ENCODE data around the gene DAB2IP.
A peak's percentile ranks its signal among the peaks of the same experiment; 100 is the strongest.
"Not testable (repeated sequence)": the region's sequence is repeated elsewhere in the genome, so short reads cannot be mapped to it uniquely, and the experiment has no call there.

DAB2IP gene

DNA sequence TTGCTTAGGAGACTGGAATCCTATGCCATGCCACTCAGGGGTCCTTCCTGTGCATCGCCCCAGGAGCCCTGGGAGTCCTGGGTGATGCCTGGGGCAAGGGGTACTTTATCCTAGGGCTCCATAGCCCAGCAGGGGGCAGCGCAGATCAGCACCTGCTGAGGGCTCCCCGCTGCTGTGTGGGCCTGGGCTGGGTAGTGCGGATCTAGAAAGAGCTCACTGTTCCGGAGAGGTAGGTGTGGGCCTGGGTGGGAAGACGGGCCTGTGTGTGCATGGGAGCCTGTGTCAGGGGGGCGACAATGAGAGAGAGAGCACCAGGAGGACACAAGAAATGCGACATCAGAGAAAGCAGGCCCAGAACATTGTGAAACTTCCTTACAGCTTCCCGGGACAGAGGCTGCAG, 11.4 kb upstream of the DAB2IP start:
- DNase-seq (ENCODE audit: low read depth, low spot score) = peak; percentile 16

DNA sequence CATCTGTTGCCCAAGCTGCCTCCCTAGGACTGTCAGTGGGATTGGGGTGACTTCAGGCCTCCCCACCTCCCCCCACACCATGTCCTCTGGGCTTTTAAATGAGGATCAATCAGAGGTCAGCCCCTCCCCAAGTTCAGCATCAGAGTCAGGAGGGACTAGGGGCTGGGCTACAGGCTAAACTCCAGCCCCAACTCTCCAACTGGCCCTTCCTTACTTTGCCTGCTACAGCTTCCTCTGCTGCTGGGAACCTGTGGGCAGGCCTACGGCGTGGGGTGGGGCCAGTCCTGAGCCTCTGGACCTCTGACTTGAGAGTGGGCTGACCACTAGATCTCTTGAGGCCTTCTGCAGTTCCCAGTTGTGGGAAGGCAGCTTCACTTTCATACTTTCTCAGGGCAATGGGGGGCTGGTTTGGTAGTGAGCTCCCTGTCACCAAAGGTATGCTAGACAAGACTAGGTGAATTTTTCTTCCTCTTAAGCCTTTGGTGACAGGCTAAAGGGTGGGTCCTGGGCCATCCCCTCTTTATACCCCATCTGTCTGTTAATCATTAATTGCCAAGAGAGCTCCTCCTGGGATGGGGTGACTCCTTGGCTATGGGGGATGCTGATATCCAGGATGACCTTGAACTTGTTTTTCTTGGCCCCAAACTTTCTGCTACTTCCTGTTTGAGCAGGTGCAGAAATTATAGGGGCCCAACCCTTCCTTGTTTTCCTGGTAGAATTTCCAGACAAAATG, 10.8 kb upstream of the DAB2IP start:
- H3K4me3 ChIP-seq (ENCODE audit: low read length) = no peak overlapping the region
- DNase-seq (ENCODE audit: low read depth, low spot score) = no peak

More for the DNA sequence above, 11.4 kb upstream of the DAB2IP start:
- no peak overlapping the region for H3K4me3 ChIP-seq (ENCODE audit: low read length)

DNA sequence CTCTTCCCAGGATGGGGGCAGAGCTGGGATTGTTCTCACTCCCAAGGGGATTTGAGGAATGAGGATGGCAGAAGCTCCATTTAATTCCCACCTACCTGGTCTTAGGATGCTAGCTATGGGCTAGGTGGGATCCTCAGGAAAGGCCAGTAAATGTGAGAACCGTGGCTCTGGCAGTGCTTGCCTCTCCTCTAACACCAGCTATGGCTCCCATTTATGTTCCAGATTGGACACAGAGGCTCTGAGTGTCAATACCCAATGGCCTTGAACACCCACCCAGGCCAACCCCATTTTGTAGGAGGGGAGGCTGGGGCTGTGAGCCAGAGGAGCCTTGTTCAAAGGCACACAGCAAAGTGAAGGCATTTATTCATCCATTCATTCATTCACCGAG, 10.2 kb upstream of the DAB2IP start:
- DNase-seq (ENCODE audit: low read depth, low spot score) = no peak

DNA sequence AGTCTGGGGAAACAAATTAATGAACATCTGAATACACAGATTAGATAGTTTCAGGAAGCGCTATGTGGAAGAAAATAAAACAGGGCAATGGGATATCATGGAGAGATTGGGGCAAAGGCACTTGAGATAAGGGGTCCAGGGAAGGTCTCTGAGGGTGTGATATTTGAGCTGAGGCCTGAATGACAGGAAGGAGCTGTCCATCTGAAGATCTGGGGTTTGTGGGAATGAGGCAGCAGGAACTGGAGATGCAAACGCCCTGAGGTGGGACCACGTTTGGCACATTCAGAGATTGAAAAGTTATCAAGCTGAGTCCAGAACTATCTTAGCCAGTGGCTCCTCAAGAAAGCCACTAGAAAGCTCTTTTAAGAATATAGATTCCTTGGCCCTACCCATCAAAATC, 8.7 kb upstream of the DAB2IP start:
- H3K4me3 ChIP-seq (ENCODE audit: low read length) = no peak overlapping the region
- no peak for DNase-seq (ENCODE audit: low read depth, low spot score)

More for the DNA sequence above, 10.2 kb upstream of the DAB2IP start:
- H3K4me3 ChIP-seq (ENCODE audit: low read length) = no peak overlapping the region

DNA sequence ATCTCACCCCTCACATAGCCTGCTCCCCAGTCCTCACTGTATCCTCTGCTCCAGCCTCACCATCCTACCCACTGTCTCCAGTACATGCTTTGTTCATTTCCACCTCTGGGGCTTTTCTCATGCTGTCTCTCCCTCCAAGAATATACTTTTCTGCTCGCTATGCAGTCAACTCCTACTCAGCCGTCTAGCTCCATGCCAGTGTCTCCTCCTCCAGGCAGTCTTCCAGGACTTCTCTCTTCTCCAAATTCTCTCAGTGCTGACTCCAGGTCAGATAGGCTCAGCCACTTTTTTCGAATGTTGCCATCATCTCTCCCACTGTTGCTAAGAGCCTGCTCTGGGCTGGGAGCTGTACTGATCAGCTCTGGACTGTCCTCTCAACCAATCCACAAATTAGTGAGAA, 8.0 kb upstream of the DAB2IP start:
- H3K4me3 ChIP-seq (ENCODE audit: low read length) = no peak overlapping the region
- DNase-seq (ENCODE audit: low read depth, low spot score) = no peak

DNA sequence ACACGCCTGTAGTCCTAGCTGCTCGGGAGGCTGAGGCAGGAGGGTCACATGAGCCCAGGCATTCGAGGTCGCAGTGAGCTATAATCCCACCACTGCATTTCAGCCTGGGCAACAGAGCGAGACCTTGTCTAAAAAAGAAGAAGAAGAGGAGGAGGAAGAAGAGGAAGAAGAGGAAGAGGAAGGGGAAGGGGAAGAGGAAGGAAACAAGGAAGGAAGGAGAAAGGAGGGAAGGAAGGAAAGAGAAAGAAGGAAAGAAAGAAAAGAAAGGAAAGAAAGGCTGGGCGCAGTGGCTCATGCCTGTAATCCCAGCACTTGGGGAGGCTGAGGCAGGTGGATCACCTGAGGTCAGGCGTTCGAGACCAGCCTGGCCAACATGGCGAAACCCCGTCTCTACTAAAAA, 7.4 kb upstream of the DAB2IP start:
- not testable (repeated sequence) for H3K4me3 ChIP-seq (ENCODE audit: low read length); DNase-seq (ENCODE audit: low read depth, low spot score)

DNA sequence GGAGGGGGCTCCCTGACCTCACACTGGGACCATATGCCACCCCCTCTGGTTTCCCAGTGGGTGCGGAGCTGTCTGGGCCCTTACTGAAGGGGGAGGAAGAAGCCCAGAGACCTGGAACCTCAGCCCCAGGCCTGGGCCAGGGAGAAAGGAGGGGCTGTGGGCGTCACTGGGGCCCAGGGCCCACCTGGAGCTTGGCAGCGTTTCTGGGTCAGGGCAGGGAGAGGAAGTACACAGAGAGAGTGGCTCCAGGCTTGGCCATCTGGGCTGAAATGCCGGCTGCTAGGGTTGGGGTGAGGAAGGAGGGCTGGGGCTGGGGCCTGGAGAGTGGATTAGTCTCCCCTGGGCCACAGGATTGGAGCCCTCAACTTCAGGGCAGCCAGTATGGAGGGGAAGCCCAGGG, 6.4 kb upstream of the DAB2IP start:
- no peak for DNase-seq (ENCODE audit: low read depth, low spot score)
- no peak overlapping the region for H3K4me3 ChIP-seq (ENCODE audit: low read length)

DNA sequence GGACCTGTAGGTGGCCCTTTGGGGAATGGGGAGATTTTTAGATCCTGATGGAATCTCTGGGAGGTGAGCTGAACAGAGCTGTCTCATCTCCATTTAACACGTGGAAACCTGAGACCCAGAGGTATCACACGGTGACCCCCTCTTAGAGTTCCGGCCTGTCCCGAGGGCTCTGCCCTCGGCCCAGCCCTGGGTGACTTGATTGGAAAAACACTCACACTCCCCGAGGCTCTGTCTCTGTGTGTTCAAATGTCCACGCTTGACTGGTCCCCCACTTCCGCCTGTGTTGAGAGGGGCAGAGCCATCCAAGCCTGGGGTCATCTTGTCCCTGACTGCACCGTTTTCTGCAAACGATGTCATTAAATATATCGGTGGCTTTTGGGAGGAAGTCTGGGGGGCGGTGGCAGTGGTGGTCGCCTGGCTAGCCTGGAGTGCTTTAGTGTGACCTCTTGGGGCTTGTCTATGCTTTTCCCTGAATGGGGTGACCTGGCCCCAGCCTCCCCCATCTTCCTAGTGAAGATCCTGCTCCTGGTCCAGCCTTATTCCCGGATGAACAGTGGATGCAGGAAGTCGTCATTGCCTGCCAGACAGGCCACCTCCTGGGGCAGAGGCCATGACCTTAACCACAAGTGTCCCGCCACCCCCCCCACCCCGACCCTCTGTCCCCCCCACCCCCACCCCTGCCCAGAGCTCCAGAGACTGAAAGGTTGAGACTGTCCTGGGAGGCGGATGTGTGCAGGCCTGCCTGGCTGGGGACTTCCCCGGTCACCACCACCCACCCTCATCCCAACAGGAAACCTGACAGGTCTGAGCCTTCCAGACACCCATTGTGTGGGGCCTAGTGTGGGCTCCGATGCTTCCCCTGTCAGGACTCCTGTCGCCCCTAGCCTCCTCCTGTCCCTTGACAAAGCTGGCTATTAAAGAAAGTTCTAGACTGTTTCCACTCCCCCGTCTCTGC, 5.3 kb upstream of the DAB2IP start:
- no peak overlapping the region for H3K4me3 ChIP-seq (ENCODE audit: low read length)
- no peak for DNase-seq (ENCODE audit: low read depth, low spot score)

DNA sequence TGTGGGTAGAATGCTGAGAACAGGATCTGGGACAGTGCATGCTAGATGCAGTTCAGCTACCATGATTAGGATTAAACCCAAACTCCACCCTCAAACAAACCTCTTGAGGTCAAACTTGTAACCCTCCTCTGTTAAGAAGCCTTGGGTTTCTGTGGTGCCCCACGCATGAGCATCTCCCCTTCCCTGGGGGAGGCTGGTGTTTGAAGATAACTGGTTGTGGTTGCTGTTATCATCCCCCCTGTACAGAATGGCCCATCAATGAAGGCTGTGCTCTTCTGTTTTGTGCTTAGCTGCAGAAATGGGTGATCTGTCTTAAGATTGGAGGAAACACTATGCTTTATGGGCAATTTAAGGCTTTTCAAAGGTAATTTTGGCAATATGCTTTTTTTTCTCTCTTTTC, 4.4 kb upstream of the DAB2IP start:
- no peak overlapping the region for H3K4me3 ChIP-seq (ENCODE audit: low read length)
- DNase-seq (ENCODE audit: low read depth, low spot score) = peak; percentile 94

DNA sequence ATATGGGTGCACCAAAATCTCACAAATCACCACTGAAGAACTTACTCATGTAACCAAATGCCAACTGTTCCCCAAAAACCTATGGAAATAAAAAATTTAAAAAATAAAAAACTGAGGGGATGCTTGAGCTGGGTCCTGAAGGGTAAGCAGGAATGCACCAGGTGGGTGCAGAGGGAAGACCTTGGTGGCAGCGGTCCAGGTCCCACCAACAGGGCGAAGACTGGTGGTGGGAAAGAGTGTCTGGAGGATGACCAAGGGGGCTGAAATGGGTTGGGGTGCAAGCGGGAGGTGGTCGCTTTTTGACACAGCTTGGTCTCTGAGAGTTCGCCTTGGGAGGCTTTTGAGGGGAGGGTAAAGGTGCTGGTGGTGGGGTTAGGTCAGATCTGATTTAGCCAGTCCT, 3.3 kb upstream of the DAB2IP start:
- no peak overlapping the region for H3K4me3 ChIP-seq (ENCODE audit: low read length)
- DNase-seq (ENCODE audit: low read depth, low spot score) = no peak

DNA sequence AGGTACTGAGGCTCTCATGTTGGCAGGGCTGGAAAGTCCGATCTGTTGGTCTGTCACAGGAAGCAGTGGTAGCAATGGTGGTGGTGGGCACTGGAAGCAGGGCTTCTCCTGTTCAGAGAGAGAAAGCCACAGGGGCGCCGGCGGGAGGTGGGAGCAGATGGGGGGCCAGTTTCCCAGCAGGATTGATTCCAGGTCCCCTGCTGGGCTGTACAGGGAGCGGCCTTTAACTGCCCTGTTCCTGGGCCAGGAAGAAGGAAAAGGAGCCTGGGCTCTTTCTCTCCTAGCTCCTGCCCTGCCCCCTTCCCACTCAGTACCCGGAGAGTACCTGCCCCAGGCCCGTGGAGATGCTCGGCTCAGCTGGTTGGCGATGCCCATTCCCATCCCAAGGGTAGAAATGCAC, 2.6 kb upstream of the DAB2IP start:
- no peak for DNase-seq (ENCODE audit: low read depth, low spot score)
- H3K4me3 ChIP-seq (ENCODE audit: low read length) = no peak overlapping the region

DNA sequence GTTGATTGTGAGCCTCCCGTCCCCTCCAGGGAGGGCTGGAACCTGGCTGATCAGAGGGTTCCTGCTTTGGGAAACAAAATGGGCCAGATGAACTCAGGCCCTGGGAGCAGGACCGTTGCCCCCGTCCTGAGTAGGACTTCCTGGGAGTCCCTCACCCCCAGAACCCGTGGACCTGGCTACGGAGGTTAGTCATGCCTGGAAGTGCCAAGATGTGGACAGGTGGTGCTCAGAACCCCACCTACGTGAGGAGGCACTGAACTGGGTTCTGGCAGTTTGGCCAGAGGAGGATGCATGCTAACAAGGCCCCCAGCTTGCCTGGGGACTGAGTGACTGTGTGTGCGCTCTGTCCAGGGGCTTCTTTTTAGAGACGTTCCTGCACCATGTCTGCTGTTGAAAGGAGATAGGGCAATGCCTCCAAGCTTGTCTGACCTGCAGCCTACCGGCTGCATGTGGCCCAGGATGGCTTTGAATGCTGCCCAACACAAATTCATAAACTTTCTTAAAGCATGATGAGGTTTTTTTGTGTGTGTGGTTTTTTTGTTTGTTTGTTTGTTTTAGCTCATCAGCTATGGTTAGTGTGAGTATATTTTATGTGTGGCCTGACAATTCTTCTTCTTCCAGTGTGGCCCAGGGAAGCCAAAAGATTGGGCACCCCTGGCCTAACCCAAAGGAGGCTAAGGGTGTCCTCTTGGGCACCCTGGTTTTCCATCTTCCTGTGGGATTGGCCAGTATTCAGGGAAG, 1.8 kb upstream of the DAB2IP start:
- no peak for DNase-seq (ENCODE audit: low read depth, low spot score)

DNA sequence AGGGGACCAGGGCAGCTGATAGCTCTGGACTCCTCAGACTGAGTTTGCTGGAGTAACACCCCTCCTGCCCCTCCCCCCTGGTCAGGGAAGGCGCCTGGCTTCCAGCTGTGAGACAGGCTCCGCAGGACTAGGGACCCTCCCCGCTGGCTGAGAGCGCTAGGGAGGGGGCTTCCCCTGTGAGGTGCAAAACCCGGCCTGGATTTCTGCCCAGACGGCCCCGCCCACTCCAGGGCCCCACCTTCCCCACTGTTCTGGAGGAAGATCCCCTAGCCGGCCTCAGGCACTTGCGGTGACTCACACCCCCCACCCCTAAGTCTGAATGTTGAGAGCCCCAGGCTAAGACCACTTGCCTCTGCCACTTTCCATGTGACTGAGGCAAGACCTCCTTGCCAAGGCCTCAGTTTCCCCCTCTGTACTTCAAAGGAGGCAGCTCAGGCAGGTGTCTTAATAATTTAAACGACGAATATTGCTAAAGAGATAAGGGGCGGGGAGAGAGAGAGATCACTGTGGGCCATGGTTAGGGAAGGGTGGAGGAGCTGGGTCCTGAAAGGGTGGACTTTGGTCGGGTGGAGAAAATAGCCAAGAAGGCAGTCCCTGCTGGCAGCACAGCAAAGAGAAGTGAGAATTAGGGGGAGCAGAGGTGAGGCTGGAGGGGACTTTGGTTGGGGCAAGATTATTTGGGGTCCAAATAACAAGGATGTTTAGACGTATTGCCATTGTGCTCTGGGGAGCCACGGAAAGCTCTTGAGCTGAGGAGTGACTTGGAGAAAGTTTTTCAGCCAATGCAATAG, 1.0 kb upstream of the DAB2IP start:
- no peak overlapping the region for H3K4me3 ChIP-seq (ENCODE audit: low read length)
- no peak for DNase-seq (ENCODE audit: low read depth, low spot score)

More for the DNA sequence above, 1.8 kb upstream of the DAB2IP start:
- no peak overlapping the region for H3K4me3 ChIP-seq (ENCODE audit: low read length)

DNA sequence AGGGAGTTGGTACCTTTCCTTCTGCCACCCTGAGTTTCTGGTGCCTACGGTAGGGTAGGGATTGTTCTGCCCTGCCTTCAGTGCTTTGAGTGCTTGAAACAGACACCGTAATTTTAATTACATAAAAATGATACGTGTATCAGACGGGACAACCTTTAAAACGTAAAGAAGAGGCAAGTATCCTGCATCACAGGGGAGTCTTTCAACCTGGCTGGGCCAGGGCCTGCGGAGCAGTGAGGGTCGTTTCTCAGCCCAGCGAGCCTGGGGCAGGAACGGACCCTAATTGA, 483 bp upstream of the DAB2IP start:
- H3K4me3 ChIP-seq (ENCODE audit: low read length) = no peak overlapping the region
- DNase-seq (ENCODE audit: low read depth, low spot score) = no peak

DNA sequence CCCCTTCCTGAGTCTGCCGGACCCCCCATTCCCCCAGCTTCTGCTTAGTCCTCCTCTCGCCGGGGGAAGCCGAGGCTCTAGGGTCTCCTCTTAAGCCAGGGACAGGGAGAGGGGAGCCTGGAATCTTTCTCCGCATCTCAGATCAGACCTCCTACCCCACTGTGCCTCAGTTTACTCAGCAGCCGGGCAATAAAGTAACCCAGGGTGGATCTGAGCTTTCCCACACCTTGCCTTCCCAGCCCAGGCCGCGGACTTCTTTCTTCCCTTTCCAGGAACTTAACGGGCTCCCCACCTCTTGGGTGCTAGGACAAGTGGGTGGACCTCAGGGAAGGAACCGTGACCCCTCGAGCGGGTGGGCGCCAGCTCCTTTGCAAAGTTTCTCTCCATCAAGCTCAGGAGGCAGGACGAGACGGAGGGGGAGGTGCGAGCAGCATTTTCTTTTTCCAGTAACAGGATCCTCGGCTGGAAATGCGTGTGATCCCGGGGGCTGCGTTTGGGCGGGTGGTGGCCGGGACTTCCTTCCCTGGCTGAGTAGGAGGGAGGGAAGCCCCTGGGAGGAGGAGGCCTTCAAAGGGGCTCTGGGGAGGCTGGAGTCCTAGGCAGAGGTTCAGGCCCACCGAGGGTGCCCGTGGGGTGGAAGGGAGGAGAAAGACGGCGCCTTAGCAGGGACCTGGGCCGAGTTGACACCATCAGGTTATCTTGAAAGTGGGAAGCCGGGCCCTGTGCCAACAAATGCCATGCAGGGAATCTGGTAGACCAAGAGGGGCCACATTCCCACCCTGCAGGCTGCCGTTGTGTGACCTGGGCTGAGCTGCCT, 795 bp downstream of the DAB2IP start:
- DNase-seq (ENCODE audit: low read depth, low spot score) = no peak
- peak overlapping the region; percentile 46 for H3K4me3 ChIP-seq (ENCODE audit: low read length)

DNA sequence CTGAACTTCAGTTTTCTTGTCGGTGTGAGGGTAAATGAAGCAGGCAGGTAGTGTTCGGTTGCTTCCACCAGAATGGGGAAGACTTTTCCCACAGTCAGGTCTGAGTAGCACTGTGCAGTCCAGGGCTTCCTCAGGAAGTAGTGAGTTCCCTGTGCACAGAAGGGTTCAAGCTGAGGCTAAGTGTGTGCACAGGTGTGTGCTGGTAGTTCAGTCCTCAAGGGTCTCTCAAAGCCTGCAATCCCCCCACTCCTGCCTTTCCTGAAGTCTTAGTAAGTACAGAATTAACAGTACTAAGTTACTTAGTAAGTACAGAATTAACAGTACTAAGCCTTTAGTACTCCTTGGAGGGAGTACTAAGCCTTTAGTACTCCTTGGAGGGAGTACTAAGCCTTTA, 1.4 kb downstream of the DAB2IP start:
- H3K4me3 ChIP-seq (ENCODE audit: low read length) = no peak overlapping the region
- no peak for DNase-seq (ENCODE audit: low read depth, low spot score)

DNA sequence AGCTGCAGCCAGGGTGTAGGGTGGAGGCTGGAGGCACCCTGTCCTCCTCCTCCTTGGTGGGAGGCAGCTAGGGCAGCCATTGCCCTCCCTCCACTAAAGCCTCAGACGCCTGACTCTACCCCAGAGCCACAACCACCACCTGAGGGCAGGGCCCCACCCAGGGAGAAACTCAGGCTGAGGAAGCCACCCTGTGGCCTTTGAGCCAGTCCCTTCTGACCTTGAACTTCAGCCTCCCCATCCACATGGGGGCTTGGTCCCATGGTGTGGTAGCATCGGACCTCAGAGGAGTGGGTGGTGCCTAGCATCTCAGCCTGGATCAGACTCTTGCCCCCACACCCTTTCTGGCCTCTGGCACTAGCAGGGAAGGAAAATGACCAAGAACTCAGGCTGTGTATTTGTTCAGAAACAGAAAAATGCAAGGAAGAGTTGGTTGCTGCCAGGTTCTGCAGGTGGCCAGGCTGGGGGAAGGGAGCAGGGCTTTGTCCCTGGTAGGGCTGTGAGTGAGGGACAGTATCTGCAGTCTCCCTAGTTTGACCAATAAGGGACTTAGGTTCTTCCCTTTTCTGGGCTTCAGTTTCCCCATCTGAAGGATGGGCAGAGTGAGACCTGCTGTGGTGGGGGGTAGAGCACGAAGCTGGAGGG, 3.2 kb downstream of the DAB2IP start:
- DNase-seq (ENCODE audit: low read depth, low spot score) = no peak
- no peak overlapping the region for H3K4me3 ChIP-seq (ENCODE audit: low read length)

DNA sequence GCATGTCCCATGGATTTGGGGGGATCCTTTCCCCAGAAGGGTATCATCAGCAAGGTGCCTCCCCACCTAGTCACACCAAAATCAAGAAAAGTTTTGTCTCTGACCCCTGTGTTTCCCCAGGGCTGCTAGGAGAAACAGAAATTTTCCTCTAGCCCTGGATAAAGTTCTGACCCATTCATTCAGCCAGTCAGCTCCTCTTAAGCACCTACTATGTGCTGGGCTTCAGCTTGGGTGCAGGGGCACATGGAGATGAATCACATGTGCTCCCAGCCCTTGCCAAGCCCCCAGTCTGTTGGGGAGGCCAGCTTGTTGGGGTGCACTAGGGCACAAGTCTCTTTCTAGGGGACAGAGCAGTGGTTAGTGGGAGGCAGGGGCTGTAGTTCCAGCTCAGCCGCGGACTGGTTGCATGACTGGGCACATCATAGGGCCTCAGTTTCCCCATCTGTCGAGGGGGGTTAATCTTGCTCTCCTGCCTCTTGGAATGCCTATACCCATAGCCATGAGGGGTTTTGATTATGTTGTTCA, 3.9 kb downstream of the DAB2IP start:
- no peak overlapping the region for H3K4me3 ChIP-seq (ENCODE audit: low read length)
- no peak for DNase-seq (ENCODE audit: low read depth, low spot score)
